Measurements from ENCODE around the gene GALC.
A peak's percentile ranks its signal among the peaks of the same experiment; 100 is the strongest.

The GALC gene

GRCh38 chr14:87901236-87901635, 91.7 kb downstream of the GALC start:
- TF ChIP-seq GATA1 (IDR thresholded peaks at IDR 0.05; ENCODE audit: low read depth, low read length): no peak
- TF ChIP-seq POLR2A (IDR thresholded peaks at IDR 0.05; ENCODE audit: low read length): no peak
- no peak for DNase-seq

- DNase-seq: no peak
- TF ChIP-seq POLR2A (IDR thresholded peaks at IDR 0.05; ENCODE audit: low read length) (no peak), GATA1 (IDR thresholded peaks at IDR 0.05; ENCODE audit: low read depth, low read length) (no peak)
Observed at GRCh38 chr14:87899228-87899627, 93.8 kb downstream of the GALC start.

GRCh38 chr14:87898301-87898700, 94.7 kb downstream of the GALC start:
- DNase-seq: no peak
- TF ChIP-seq GATA1 (IDR thresholded peaks at IDR 0.05; ENCODE audit: low read depth, low read length) (no peak), POLR2A (IDR thresholded peaks at IDR 0.05; ENCODE audit: low read length) (no peak)

- TF ChIP-seq GATA1 (IDR thresholded peaks at IDR 0.05; ENCODE audit: low read depth, low read length) (no peak), POLR2A (IDR thresholded peaks at IDR 0.05; ENCODE audit: low read length) (no peak)
- DNase-seq: peak; percentile 41 to 65
Observed at GRCh38 chr14:87896393-87897380, 96.3 kb downstream of the GALC start.

- TF ChIP-seq GATA1 (IDR thresholded peaks at IDR 0.05; ENCODE audit: low read depth, low read length) (no peak), POLR2A (IDR thresholded peaks at IDR 0.05; ENCODE audit: low read length) (no peak)
- no peak for DNase-seq
Observed at GRCh38 chr14:87894920-87895319, 98.1 kb downstream of the GALC start.

GRCh38 chr14:87892763-87893162, 100.2 kb downstream of the GALC start:
- TF ChIP-seq POLR2A (IDR thresholded peaks at IDR 0.05; ENCODE audit: low read length): no peak
- no peak for TF ChIP-seq GATA1 (IDR thresholded peaks at IDR 0.05; ENCODE audit: low read depth, low read length)
- DNase-seq: no peak

GRCh38 chr14:87888136-87888999, 104.6 kb downstream of the GALC start:
- no peak for TF ChIP-seq POLR2A (IDR thresholded peaks at IDR 0.05; ENCODE audit: low read length)
- TF ChIP-seq GATA1 (IDR thresholded peaks at IDR 0.05; ENCODE audit: low read depth, low read length): no peak
- DNase-seq: peak; percentile 30 to 50

GRCh38 chr14:87883750-87884149, 109.2 kb downstream of the GALC start:
- no peak for DNase-seq
- no peak for TF ChIP-seq POLR2A (IDR thresholded peaks at IDR 0.05; ENCODE audit: low read length)
- TF ChIP-seq GATA1 (IDR thresholded peaks at IDR 0.05; ENCODE audit: low read depth, low read length): no peak
